Measurements from ENCODE around the gene CLCN6. TPM values are rescaled to one million over a fixed set of nuclear protein-coding genes. Genes with fewer than 3 reads are reported as not detected.

The CLCN6 gene
- total and polyA plus RNA-seq, 2 of the 8 experiments (the other 6 are each of a cell fraction or from before 2014, with no cell fraction given): 15.7 to 26.0 TPM

GRCh38 chr1:11851180-11851579 lies 45.2 kb downstream of the CLCN6 start:
- WGBS, 2 experiments (ENCODE audit: extremely low coverage in 1 of 2, insufficient coverage in 1 of 2, insufficient read length in 1 of 2, insufficient replicate concordance in 2 of 2, low coverage in 1 of 2, low lambda C conversion rate in 2 of 2, missing lambda C conversion rate in 1 of 2): 85% methylated on average over 7 of the region's 7 CpGs; no CpG with 5 or more reads in 1 of the 2 experiments
- no peak overlapping the region for H4K91ac ChIP-seq (replicated peaks; ENCODE audit: insufficient read length, low read length)
- H3K4me2 ChIP-seq (ENCODE audit: insufficient read depth in 1 of 2, low read depth in 2 of 2, low read length in 2 of 2): no peak overlapping the region
- CTCF ChIA-PET (ENCODE audit: partially characterized antibody): interaction anchor here (1.0 to 2.2 kb wide), 5 partner anchors 9 to 116 kb away, joined by 3 to 7 read pairs (median 4); no protein-coding TSS in a partner anchor
- H2AFZ ChIP-seq (ENCODE audit: low read length): no peak overlapping the region
- no peak overlapping the region for H3K9ac ChIP-seq (replicated peaks in 1 of 4; ENCODE audit: extremely low read depth in 1 of 4, low read depth in 3 of 4, low read length in 3 of 4)
- TF ChIP-seq RXRA (IDR thresholded peaks at IDR 0.05; ENCODE audit: insufficient read depth, low read depth, low read length) (no peak), TAF1 (IDR thresholded peaks at IDR 0.05; ENCODE audit: low read depth, low read length) (no peak), SP4 (IDR thresholded peaks at IDR 0.05; ENCODE audit: low read length) (no peak), ZNF274 (IDR thresholded peaks at IDR 0.05; ENCODE audit: borderline replicate concordance, extremely low read depth, low read length) (no peak), EGR1 (IDR thresholded peaks at IDR 0.05; ENCODE audit: borderline replicate concordance, low read depth, low read length) (no peak), EZH2 (IDR thresholded peaks at IDR 0.05; ENCODE audit: low read depth, low read length, severe bottlenecking) (no peak), SRF (IDR thresholded peaks at IDR 0.05; ENCODE audit: low read depth, low read length) (no peak), PHF8 (conservative IDR thresholded peaks at IDR 0.05; ENCODE audit: low read depth, low read length) (no peak), USF2 (IDR thresholded peaks at IDR 0.05; ENCODE audit: low read length) (no peak), HDAC6 (IDR thresholded peaks at IDR 0.05; ENCODE audit: low read depth, low read length) (no peak)
- no peak overlapping the region for H3K18ac ChIP-seq (ENCODE audit: extremely low read depth, low read length)
- H3K4ac ChIP-seq (replicated peaks; ENCODE audit: insufficient read length, low read depth, low read length): no peak overlapping the region
- no peak for DNase-seq (ENCODE audit: low read depth in 1 of 2, low spot score in 2 of 2)
- H2BK15ac ChIP-seq (ENCODE audit: low read length): no peak overlapping the region
- H3K9me3 ChIP-seq (ENCODE audit: insufficient read depth in 2 of 2, low read depth in 1 of 2, low read length in 1 of 2): no peaks in the 10 kb centered on the region
- no peak overlapping the region for H4K5ac ChIP-seq (ENCODE audit: insufficient read length, low read depth, low read length)
- H3K79me1 ChIP-seq (ENCODE audit: low read depth, low read length): no peaks in the 10 kb centered on the region
- H3K27ac ChIP-seq (ENCODE audit: low read depth, low read length): no peak overlapping the region
- no peak overlapping the region for H2BK20ac ChIP-seq (ENCODE audit: low read length)
- no peaks in the 10 kb centered on the region for H3K23me2 ChIP-seq (ENCODE audit: low read depth, low read length)
- POLR2A ChIA-PET (ENCODE audit: partially characterized antibody): interaction anchor here (6.6 kb wide), 1 partner anchor 57 kb away, joined by 49 read pairs; no protein-coding TSS in a partner anchor
- H4K20me1 ChIP-seq (replicated peaks in 1 of 2; ENCODE audit: control insufficient read depth in 1 of 2, insufficient read depth in 2 of 2, low read length in 2 of 2): peaks cover 0 to 8% of the 10 kb centered on the region in 2 experiments
- no peaks in the 10 kb centered on the region for H3K36me3 ChIP-seq (ENCODE audit: control insufficient read depth in 2 of 4, insufficient read depth in 4 of 4, low read length in 3 of 4)
- H3K4me1 ChIP-seq (replicated peaks in 1 of 4; ENCODE audit: control insufficient read depth in 3 of 4, insufficient read depth in 4 of 4, low read length in 3 of 4): no peaks in the 10 kb centered on the region
- H3K23ac ChIP-seq (ENCODE audit: insufficient read length): no peak overlapping the region
- FAIRE-seq: no peak
- H4K8ac ChIP-seq (ENCODE audit: extremely low read depth, insufficient read depth, low read length): no peak overlapping the region
- H3K14ac ChIP-seq (ENCODE audit: insufficient read length): no peak overlapping the region
- H2BK12ac ChIP-seq (ENCODE audit: low read depth, low read length): no peak overlapping the region
- no peak overlapping the region for H2BK5ac ChIP-seq (ENCODE audit: low read depth, low read length)
- no peaks in the 10 kb centered on the region for H3K79me2 ChIP-seq (ENCODE audit: control insufficient read depth in 1 of 2, insufficient read depth in 2 of 2, low read length in 2 of 2)
- no peak overlapping the region for H3K56ac ChIP-seq (replicated peaks; ENCODE audit: insufficient read length, low read depth, low read length)
- no peak overlapping the region for H2AK5ac ChIP-seq (ENCODE audit: low read depth, low read length)
- no peak overlapping the region for H3K4me3 ChIP-seq (ENCODE audit: extremely low read depth in 1 of 4, insufficient read depth in 2 of 4, low read depth in 3 of 4, low read length in 4 of 4)
- no peaks in the 10 kb centered on the region for H3K27me3 ChIP-seq (replicated peaks in 1 of 4; ENCODE audit: control insufficient read depth in 3 of 4, extremely low read depth in 1 of 4, insufficient read depth in 3 of 4, low read length in 3 of 4)
- H2BK120ac ChIP-seq (replicated peaks; ENCODE audit: low read depth, low read length): no peak overlapping the region
